Measurements from ENCODE around the gene PLEKHA8. TPM values are rescaled to one million over a fixed set of nuclear protein-coding genes. Genes with fewer than 3 reads are reported as not detected.

Gene PLEKHA8
- total RNA-seq, 1 donor from 2014 or later, result 19.5 TPM

GRCh38 chr7:29995652-29996051, 32.6 kb upstream of the PLEKHA8 start:
- DNase-seq (ENCODE audit: extremely low spot score, unreplicated experiment), result no peak
- no peaks in the 10 kb centered on the region for H3K27me3 Mint-ChIP-seq (ENCODE audit: unreplicated experiment)
- no peaks in the 10 kb centered on the region for H3K4me1 Mint-ChIP-seq (ENCODE audit: unreplicated experiment)
- peaks cover 4% of the 10 kb centered on the region for H3K36me3 Mint-ChIP-seq (ENCODE audit: unreplicated experiment)
- H3K27ac Mint-ChIP-seq (ENCODE audit: unreplicated experiment), result no peak overlapping the region
- no peak overlapping the region for H3K4me3 Mint-ChIP-seq (ENCODE audit: unreplicated experiment)
- peaks cover 16% of the 10 kb centered on the region for H3K9me3 Mint-ChIP-seq (ENCODE audit: unreplicated experiment)
- TF ChIP-seq CTCF (IDR thresholded peaks at IDR 0.05), result no peak

- no peak for TF ChIP-seq CTCF (IDR thresholded peaks at IDR 0.05)
- Mint-ChIP-seq H3K4me1 (ENCODE audit: unreplicated experiment) (peaks cover 4% of the 10 kb centered on the region), H3K9me3 (ENCODE audit: unreplicated experiment) (peaks cover 16% of the 10 kb centered on the region), H3K36me3 (ENCODE audit: unreplicated experiment) (peaks cover 4% of the 10 kb centered on the region), H3K27ac (ENCODE audit: unreplicated experiment) (no peak overlapping the region), H3K4me3 (ENCODE audit: unreplicated experiment) (no peak overlapping the region), H3K27me3 (ENCODE audit: unreplicated experiment) (no peaks in the 10 kb centered on the region)
- DNase-seq (ENCODE audit: extremely low spot score, unreplicated experiment), result no peak
Observed at GRCh38 chr7:29996321-29996720, 31.9 kb upstream of the PLEKHA8 start.

GRCh38 chr7:29998489-29998888, 29.7 kb upstream of the PLEKHA8 start:
- Mint-ChIP-seq H3K36me3 (ENCODE audit: unreplicated experiment) (peaks cover 4% of the 10 kb centered on the region), H3K4me1 (ENCODE audit: unreplicated experiment) (peaks cover 4% of the 10 kb centered on the region), H3K27ac (ENCODE audit: unreplicated experiment) (no peak overlapping the region), H3K27me3 (ENCODE audit: unreplicated experiment) (no peaks in the 10 kb centered on the region), H3K9me3 (ENCODE audit: unreplicated experiment) (peaks cover 12% of the 10 kb centered on the region), H3K4me3 (ENCODE audit: unreplicated experiment) (no peak overlapping the region)
- TF ChIP-seq CTCF (IDR thresholded peaks at IDR 0.05), result no peak
- DNase-seq (ENCODE audit: extremely low spot score, unreplicated experiment), result no peak

- Mint-ChIP-seq H3K36me3 (ENCODE audit: unreplicated experiment) (no peaks in the 10 kb centered on the region), H3K27ac (ENCODE audit: unreplicated experiment) (no peak overlapping the region), H3K4me3 (ENCODE audit: unreplicated experiment) (no peak overlapping the region), H3K9me3 (ENCODE audit: unreplicated experiment) (peaks cover 5% of the 10 kb centered on the region), H3K4me1 (ENCODE audit: unreplicated experiment) (peaks cover 4% of the 10 kb centered on the region), H3K27me3 (ENCODE audit: unreplicated experiment) (no peaks in the 10 kb centered on the region)
- no peak for TF ChIP-seq CTCF (IDR thresholded peaks at IDR 0.05)
- no peak for DNase-seq (ENCODE audit: extremely low spot score, unreplicated experiment)
Observed at GRCh38 chr7:30001998-30002397, 26.2 kb upstream of the PLEKHA8 start.

- no peaks in the 10 kb centered on the region for H3K36me3 Mint-ChIP-seq (ENCODE audit: unreplicated experiment)
- no peaks in the 10 kb centered on the region for H3K27me3 Mint-ChIP-seq (ENCODE audit: unreplicated experiment)
- no peak for TF ChIP-seq CTCF (IDR thresholded peaks at IDR 0.05)
- peaks cover 4% of the 10 kb centered on the region for H3K4me1 Mint-ChIP-seq (ENCODE audit: unreplicated experiment)
- DNase-seq (ENCODE audit: extremely low spot score, unreplicated experiment), result no peak
- H3K4me3 Mint-ChIP-seq (ENCODE audit: unreplicated experiment), result no peak overlapping the region
- no peak overlapping the region for H3K27ac Mint-ChIP-seq (ENCODE audit: unreplicated experiment)
- H3K9me3 Mint-ChIP-seq (ENCODE audit: unreplicated experiment), result no peaks in the 10 kb centered on the region
Observed at GRCh38 chr7:30003098-30003497, 25.1 kb upstream of the PLEKHA8 start.

All from osteocyte (in vitro differentiated cells).